HG03196 (cell line): ENCODE results near the gene IFNA4.
"Not testable (repeated sequence)": the region's sequence is repeated elsewhere in the genome, so short reads cannot be mapped to it uniquely, and the experiment has no call there.

ENCODE experiments used
- ATAC-seq: cut with Tn5 transposase; IDR thresholded peaks from one replicate; pipeline ENCODE4 v1.9.1; 2021; ENCODE audit not compliant: unreplicated experiment

The IFNA4 gene

DNA sequence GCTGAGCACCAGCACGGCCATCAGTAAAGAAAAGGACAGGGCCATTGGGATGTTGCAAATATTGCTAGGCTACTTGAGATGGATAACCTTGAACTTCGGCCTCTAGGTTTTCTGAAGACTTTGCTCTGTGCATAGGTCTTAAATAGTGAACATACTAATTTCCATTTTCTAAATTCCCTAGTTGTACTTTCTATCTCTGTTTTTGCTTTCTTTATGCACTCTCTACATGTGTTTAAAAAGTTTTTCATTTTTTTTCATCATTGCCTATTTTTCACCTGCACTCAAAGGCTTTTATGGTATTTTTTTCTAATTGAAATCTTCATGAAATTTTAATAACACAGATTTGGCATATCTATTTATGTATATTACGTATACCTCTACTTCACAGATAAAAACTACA lies at the start of gene IFNA4:
IFNA4 (minus strand) TSS at position 101 of the 400 bp plus-strand sequence; CDS start at position 45, 56 bp downstream.
- not testable (repeated sequence) for ATAC-seq

DNA sequence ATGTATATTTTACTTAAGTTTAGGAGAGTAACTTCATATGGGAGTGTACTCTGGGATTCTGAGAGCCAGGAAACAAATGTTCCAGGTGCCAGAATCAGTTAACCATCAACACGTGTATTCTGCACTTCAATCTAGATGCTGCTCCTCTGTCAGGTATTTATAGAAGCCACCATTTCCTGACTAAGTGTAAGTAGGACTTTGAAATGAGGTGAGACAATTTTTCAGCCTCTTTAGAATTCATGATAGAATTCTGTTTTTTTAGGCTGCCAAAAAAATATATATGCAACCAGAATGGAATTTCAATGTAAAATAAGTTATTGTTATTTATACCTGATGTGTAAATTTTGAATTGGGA lies 49.0 kb upstream of the IFNA4 start:
- not testable (repeated sequence) for ATAC-seq

DNA sequence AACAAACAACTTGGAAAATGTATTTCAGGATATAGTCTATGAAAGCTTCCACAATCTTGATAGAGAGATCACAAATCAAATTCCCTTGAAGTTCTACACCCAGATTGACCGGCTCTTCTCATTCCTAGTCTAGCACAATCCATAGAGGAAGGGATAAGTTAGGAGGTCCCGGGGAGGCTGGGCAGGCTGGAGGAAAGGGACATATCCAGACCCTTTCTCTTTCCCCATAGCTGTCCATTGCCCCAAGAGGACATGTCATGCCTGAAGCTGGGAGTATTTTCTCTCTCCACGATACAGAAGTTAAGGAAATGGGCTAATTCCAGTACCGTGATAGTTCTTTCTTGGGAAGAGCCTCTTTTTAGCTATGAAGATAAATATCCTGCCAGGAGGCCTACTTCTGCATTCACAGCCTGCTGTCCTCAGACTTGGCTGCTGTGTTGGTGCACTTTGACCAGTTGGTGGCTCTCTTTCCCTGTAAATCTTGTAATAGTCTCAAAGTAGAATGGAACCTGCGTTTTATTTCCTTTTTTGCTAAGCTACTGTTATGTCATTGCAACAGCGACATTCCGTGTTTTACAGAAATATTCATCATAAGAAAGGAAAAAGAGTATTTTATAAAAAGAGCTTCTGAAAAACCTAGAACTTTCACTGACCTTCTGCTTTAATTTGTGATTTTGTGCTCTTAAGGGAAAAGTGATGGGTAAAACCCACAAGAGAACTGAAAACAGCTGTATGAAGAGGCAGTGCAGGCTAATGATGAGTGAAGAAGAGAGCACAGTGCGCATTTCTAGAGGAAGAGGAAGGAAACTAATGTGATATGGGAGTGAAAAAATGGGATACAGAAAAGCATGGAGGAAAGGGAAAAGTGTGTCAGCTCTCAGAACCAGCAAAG lies 48.3 kb upstream of the IFNA4 start:
- ATAC-seq: peak; percentile 78

DNA sequence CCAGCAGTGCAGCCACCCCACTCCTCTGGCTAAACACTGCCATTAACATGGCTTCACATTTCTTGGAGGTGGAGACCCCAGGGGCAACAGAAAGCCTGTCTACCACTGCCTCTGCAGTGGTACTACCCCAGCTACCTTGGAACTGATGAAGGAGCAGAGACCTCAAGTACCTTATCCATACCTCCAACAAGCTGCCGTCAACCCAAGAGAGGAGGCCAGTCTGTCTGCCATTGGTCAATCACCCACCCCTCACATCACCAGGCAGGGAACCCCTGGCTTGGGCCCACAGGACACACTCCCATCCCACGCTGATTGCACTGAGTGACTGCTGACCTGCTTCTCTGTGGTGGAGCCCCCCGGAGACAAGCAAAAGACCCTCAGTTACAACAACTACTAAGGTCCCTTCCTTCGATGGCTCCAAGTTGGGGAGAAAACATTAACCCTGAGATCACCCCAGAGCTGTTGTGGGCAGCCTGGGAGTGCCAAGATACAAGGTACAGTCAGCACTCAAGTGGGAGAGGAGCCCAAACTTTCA lies 46.8 kb upstream of the IFNA4 start:
- ATAC-seq: no peak

DNA sequence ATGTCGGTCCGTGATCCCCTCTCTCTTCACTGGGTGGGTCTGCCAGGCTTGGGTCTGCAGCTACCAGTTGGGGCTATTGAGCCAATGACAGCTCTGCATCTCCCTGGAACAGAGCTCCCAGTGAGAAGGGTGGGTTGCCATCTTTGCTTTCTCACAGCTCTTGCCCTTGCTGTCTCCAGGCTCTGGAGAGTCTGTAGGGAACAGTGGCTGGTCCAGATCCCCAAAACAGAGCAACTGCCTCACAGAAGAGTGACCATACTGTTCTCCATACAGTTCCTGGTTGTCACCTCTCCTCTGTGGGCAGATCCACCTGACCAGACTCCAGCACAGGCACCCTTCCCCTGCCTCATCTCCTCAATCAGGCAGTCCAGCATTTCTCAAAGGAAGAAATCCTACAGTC lies 45.9 kb upstream of the IFNA4 start:
- ATAC-seq: no peak

DNA sequence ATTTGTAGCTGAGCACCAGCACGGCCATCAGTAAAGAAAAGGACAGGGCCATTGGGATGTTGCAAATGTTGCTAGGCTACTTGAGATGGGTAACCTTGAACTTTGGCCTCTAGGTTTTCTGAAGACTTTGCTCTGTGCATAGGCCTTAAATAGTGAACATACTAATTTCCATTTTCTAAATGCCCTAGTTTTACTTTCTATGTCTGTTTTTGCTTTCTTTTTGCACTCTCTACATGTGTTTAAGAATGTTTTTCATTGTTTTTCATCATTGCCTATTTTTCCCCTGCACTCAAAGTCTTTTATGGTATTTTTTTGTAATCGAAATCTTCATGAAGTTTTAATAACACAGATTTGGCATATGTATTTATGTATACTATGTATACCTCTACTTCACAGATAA lies 40.7 kb upstream of the IFNA4 start, which contains the start of gene IFNA17:
IFNA17 (minus strand) TSS at position 101 of the 400 bp plus-strand sequence; CDS start at position 52, 49 bp downstream.
- no peak for ATAC-seq

DNA sequence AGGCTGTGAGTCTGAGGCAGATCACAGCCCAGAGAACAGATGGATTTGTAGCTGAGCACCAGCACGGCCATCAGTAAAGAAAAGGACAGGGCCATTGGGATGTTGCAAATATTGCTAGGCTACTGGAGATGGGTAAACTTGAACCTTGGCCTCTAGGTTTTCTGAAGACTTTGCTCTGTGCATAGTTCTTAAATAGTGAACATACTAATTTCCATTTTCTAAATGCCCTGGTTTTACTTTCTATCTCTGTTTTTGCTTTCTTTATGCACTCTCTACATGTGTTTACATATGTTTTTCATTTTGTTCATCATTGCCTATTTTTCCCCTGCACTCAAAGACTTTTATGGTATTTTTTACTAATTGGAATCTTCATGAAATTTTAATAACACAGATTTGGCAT lies 29.8 kb upstream of the IFNA4 start, which contains the start of gene IFNA16:
IFNA16 (minus strand) TSS at position 101 of the 400 bp plus-strand sequence; CDS start at position 95, 6 bp downstream.
- ATAC-seq: not testable (repeated sequence)

DNA sequence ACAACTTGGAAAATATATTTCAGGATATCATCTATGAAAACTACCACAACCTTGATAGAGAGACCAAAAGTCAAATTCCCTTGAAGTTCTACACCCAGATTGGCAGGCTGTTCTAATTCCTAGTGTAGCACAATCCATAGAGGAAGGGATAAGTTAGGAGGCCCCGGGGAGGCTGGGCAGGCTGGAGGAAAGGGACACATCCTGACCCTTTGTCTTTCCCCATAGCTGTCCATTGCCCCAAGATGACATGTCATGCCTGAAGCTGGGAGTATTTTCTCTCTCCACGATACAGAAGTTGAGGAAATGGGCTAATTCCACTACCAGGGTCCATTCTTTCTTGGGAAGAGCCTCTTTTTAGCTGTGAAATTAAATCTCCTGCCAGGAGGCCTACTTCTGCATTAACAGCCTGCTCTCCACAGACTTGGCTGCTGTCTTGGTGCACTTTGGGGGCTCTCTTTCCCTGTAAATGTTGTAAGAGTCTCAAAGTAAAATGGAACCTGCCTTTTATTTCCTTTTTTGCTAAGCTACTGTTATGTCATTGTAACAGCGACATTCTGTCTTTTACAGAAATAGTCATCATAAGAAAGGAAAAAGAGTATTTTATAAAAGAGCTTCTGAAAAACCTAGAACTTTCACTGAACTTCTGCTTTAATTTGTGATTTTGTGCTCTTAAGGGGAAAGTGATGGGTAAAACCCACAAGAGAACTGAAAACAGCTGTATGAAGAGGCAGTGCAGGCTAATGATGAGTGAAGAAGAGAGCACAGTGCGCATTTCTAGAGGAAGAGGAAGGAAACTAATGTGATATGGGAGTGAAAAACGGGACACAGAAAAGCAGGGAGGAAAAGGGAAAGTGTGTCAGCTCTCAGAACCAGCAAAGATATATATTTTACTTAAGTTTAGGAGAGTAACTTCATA lies 26.3 kb upstream of the IFNA4 start:
- not testable (repeated sequence) for ATAC-seq

DNA sequence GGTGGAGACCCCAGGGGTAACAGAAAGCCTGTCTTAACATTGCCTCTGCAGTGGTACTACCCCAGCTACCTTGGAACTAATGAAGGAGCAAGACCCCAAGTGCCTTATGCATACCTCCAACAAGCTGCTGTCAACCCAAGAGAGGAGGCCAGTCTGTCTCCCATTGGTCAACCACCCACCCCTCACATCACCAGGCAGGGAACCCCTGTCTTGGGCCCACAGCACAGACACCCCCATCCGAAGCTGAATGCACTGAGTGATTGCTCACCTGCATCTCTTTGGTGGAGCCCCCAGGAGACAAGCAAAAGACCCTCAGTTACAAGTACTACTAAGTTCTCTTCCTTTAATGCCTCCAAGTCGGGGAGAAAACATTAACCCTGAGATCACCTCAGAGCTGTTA lies 24.8 kb upstream of the IFNA4 start:
- not testable (repeated sequence) for ATAC-seq

DNA sequence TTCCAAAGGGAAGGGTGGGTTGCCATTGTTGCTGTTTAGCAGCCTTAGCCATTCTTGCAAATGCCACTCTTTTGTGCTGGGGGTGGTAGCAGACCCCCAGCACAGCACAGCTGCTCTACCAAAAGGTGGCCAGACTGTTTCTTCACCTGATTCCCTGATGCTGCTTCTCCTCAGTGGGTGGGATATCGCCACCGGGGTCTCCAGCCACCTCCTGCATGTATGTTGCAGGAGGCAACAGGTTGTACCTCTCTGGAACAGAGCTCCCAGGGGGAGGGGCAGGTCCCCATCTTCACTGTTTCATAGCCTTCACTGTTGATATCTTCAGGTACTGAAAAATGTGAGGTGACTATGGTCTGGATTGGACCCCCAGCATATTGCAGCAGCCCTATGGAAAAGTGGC lies 23.4 kb upstream of the IFNA4 start:
- ATAC-seq: not testable (repeated sequence)

DNA sequence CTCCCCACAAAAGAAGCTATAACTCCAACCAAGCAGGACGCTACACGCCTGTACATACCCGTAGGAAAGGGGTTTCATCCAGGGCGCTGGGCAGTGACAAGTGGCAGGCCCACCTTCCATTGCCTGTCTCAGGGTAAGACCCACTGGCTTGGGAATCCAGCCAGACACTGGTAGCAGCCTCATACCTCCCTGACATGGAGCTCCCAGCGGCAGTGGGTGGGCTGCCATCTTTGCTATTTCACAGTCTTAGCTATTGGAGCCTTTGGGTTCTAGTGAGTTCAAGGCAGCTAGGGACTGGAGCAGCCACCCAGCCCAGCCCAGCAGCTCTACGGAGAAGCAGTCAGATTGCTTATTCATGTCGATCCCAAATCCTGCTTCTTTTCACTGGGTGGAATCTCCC lies 22.9 kb upstream of the IFNA4 start:
- no peak for ATAC-seq

DNA sequence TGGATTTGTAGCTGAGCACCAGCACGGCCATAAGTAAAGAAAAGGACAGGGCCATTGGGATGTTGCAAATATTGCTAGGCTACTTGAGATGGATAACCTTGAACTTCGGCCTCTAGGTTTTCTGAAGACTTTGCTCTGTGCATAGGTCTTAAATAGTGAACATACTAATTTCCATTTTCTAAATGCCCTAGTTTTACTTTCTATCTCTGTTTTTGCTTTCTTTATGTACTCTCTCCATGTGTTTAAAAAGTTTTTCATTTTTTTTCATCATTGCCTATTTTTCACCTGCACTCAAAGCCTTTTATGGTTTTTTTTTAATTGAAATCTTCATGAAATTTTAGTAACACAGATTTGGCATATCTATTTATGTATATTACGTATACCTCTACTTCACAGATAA lies 19.7 kb upstream of the IFNA4 start, which contains the start of gene IFNA10:
IFNA10 (minus strand) TSS at position 101 of the 400 bp plus-strand sequence; CDS start at position 55, 46 bp downstream.
- not testable (repeated sequence) for ATAC-seq

DNA sequence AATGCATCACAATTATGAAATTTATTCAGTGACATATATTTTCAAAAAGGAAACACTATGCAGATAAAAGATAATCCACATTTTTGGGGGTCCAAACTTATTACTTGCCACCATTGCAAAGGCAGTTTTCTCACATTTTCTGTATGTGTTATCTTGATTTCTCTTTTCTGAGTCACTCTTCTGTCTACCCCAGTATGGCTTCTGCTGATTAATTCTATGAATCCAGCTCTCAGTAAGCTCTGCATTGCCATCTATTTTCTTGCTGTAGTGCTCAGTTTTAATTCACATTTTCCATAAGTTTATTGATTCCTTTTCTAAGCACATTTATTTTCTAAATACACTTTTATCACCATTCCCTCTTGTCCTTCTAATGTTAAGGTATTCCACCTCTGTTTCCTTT lies 17.8 kb upstream of the IFNA4 start:
- no peak for ATAC-seq

DNA sequence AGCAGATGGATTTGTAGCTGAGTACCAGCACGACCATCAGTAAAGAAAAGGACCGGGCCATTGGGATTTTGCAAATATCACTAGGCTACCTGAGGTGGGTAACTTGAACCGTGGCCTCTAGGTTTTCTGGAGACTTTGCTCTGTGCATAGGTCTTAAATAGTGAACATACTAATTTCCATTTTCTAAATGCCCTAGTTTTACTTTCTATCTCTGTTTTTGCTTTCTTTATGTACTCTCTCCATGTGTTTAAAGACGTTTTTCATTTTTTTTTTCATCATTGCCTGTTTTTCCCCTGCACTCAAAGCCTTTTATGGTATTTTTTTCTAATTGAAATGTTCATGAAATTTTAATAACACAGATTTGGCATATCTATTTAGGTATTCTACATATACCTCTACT lies 14.7 kb upstream of the IFNA4 start, which contains the start of gene IFNA7:
IFNA7 (minus strand) TSS at position 101 of the 400 bp plus-strand sequence; CDS start at position 61, 40 bp downstream.
- ATAC-seq: not testable (repeated sequence)

DNA sequence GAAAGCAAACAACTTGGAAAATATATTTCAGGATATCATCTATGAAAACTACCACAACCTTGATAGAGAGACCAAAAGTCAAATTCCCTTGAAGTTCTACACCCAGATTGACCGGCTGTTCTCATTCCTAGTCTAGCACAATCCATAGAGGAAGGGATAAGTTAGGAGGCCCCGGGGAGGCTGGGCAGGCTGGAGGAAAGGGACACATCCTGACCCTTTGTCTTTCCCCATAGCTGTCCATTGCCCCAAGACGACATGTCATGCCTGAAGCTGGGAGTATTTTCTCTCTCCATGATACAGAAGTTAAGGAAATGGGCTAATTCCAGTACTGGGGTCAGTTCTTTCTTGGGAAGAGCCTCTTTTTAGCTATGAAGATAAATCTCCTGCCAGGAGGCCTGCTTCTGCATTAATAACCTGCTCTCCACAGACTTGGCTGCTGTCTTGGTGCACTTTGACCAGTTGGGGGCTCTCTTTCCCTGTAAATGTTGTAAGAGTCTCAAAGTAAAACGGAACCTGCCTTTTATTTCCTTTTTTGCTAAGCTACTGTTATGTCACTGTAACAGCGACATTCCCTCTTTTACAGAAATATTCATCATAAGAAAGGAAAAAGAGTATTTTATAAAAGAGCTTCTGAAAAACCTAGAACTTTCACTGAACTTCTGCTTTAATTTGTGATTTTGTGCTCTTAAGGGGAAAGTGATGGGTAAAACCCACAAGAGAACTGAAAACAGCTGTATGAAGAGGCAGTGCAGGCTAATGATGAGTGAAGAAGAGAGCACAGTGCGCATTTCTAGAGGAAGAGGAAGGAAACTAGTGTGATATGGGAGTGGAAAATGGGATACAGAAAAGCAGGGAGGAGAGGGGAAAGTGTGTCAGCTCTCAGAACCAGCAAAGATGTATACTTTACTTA lies 7.7 kb upstream of the IFNA4 start:
- ATAC-seq: peak; percentile 88

DNA sequence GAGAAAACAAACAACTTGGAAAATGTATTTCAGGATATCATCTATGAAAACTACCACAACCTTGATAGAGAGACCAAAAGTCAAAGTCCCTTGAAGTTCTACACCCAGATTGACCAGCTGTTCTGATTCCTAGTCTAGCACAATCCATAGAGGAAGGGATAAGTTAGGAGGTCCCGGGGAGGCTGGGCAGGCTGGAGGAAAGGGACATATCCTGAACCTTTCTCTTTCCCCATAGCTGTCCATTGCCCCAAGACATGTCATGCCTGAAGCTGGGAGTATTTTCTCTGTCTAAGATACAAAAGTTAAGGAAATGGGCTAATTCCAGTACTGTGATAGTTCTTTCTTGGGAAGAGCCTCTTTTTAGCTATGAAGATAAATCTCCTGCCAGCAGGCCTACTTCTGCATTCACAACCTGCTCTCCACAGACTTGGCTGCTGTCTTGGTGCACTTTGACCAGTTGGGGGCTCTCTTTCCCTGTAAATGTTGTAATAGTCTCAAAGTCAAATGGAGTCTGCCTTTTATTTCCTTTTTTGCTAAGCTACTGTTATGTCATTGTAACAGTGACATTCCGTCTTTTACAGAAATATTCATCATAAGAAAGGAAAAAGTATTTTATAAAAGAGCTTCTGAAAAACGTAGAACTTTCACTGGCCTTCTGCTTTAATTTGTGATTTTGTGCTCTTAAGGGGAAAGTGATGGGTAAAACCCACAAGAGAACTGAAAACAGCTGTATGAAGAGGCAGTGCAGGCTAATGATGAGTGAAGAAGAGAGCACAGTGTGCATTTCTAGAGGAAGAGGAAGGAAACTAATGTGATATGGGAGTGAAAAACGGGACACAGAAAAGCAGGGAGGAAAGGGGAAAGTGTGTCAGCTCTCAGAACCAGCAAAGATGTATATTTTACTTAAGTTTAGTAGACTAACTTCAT lies 4.3 kb downstream of the IFNA4 start:
- peak; percentile 90 for ATAC-seq

DNA sequence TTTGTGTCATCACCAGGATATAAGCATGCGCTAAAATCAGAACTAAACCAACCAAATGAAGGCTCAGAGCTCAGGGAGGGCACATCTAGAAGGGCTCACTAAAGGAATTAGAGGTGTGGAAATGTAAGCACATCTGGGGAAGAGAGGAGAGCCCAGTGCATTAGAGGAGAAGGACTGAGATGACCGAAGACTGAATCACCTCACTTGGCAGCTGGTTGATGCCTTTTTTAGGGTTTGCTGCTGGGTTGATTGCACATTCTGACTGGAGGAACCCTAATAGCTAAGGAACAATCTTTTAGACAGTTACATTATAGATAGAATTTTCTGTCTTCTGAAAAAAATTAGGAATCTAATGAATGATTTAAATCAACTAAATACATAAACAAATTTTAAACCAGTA lies 12.7 kb downstream of the IFNA4 start:
- no peak for ATAC-seq

DNA sequence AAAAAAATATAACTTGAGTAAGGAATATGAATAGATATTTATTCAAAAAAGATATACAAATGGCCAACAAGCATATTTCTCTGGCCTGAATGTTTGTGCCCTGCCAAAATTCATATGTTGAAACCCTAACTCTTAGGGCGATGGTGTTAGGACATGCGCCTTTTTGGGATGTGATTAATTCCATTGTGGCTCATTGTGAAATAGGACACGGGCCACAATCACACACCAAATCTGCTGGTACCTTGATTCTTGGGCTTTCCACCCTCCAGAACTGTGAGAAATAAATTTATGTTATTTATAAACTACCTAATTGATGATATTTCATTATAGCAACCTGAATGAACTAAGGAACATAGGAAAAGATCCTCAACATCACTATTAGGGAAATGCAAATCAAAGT lies 15.2 kb downstream of the IFNA4 start:
- no peak for ATAC-seq

DNA sequence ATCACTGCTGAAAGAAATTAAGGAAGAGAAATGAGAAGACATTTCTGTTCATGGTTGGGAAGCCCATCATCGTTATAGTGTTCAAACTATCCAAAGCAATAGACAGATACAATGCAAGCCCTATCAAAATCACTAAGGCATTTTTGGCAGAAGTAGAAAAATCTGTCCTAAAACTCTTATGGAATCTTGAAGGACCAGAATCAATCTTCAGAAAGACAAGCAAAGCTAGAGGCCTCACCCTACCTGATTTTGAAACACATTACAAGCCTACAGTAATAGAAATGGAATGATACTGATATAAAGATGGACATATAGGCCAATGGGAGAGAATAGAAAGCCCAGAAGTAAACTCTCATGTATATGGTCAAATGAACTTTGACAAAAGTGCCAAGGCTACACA lies 16.0 kb downstream of the IFNA4 start:
- no peak for ATAC-seq
